ENCODE measurements around the gene KCNH3.

Gene KCNH3

DNA sequence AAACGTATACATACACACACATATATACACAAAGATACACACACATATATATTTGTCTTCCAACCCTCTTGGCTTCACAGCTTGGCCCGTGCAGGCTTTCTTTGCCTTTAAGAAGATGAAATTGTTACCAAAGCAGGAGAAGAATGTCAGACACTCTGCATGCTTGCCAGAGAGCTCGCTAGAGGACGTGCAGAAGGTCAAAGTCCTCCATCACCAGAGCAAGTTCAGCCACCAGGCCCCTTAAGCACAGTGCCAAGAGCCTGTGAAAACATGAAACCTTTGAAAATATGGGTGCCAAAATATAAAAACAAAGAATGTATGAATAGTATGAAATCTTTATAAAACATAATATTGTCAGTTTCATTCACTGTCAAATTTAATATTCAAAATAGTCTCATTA is 44.0 kb downstream of the KCNH3 start:
- TF ChIP-seq POLR2AphosphoS5 (IDR thresholded peaks at IDR 0.05; ENCODE audit: low read depth) (no peak), GABPA (IDR thresholded peaks at IDR 0.05; ENCODE audit: low read depth) (no peak), SPI1 (IDR thresholded peaks at IDR 0.05; ENCODE audit: borderline replicate concordance, low read depth) (no peak)
- TF ChIP-seq, protein P1, sequence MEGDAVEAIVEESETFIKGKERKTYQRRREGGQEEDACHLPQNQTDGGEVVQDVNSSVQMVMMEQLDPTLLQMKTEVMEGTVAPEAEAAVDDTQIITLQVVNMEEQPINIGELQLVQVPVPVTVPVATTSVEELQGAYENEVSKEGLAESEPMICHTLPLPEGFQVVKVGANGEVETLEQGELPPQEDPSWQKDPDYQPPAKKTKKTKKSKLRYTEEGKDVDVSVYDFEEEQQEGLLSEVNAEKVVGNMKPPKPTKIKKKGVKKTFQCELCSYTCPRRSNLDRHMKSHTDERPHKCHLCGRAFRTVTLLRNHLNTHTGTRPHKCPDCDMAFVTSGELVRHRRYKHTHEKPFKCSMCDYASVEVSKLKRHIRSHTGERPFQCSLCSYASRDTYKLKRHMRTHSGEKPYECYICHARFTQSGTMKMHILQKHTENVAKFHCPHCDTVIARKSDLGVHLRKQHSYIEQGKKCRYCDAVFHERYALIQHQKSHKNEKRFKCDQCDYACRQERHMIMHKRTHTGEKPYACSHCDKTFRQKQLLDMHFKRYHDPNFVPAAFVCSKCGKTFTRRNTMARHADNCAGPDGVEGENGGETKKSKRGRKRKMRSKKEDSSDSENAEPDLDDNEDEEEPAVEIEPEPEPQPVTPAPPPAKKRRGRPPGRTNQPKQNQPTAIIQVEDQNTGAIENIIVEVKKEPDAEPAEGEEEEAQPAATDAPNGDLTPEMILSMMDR (IDR thresholded peaks at IDR 0.05; ENCODE audit: insufficient read depth, low read length), result no peak
- TF ChIP-seq, protein P2, sequence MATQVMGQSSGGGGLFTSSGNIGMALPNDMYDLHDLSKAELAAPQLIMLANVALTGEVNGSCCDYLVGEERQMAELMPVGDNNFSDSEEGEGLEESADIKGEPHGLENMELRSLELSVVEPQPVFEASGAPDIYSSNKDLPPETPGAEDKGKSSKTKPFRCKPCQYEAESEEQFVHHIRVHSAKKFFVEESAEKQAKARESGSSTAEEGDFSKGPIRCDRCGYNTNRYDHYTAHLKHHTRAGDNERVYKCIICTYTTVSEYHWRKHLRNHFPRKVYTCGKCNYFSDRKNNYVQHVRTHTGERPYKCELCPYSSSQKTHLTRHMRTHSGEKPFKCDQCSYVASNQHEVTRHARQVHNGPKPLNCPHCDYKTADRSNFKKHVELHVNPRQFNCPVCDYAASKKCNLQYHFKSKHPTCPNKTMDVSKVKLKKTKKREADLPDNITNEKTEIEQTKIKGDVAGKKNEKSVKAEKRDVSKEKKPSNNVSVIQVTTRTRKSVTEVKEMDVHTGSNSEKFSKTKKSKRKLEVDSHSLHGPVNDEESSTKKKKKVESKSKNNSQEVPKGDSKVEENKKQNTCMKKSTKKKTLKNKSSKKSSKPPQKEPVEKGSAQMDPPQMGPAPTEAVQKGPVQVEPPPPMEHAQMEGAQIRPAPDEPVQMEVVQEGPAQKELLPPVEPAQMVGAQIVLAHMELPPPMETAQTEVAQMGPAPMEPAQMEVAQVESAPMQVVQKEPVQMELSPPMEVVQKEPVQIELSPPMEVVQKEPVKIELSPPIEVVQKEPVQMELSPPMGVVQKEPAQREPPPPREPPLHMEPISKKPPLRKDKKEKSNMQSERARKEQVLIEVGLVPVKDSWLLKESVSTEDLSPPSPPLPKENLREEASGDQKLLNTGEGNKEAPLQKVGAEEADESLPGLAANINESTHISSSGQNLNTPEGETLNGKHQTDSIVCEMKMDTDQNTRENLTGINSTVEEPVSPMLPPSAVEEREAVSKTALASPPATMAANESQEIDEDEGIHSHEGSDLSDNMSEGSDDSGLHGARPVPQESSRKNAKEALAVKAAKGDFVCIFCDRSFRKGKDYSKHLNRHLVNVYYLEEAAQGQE (IDR thresholded peaks at IDR 0.05; ENCODE audit: insufficient replicate concordance, low read depth), result no peak
- DNase-seq (ENCODE audit: low read depth in 1 of 2, low spot score in 1 of 2), result no peak
- Histone ChIP-seq H3K4me3 (replicated peaks; ENCODE audit: insufficient read depth, low read length) (no peak overlapping the region), H3K27ac (replicated peaks) (no peak overlapping the region), H3K27me3 (ENCODE audit: insufficient read depth, poor library complexity, severe bottlenecking) (no peaks in the 10 kb centered on the region)

DNA sequence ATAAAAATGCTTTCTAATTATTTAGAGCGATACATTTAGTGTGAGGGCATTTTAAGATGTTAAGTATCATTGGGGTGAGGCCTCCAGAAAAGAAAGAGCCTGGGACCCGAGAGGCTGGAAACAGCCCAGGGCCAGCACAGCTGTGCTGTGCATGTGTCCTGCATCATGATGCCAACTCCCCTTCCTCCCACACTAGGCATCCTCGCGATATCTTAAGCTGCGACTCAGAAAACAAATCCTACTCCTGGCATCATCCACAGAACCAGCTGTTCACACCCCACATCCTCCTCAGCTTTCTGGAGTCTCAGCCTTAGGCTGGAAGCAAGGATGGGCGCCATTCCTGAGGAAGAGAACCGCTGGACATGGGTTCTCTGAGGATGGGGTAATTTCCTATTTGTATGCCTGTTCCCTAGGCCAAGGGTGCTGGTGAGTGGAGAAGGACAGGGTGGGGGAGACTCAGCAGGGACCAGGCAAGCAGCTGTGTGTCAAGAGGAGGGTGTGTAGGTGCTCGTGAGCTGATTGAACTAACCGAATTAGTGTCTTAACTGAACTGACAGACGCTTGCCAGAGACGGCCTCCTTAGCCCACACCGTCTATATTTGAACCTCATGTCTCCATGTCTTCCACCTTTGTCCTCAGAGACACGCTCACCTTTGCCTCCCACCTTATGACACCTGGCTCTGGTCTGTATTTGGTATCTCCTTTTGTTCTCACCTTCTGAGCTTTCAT is 44.7 kb downstream of the KCNH3 start:
- no peak for TF ChIP-seq POLR2AphosphoS5 (IDR thresholded peaks at IDR 0.05; ENCODE audit: low read depth)
- TF ChIP-seq, protein P1 (IDR thresholded peaks at IDR 0.05; ENCODE audit: insufficient read depth, low read length), result no peak
- TF ChIP-seq GABPA (IDR thresholded peaks at IDR 0.05; ENCODE audit: low read depth), result no peak
- TF ChIP-seq, protein P2 (IDR thresholded peaks at IDR 0.05; ENCODE audit: insufficient replicate concordance, low read depth), result no peak
- no peak for TF ChIP-seq SPI1 (IDR thresholded peaks at IDR 0.05; ENCODE audit: borderline replicate concordance, low read depth)
- H3K4me3 ChIP-seq (replicated peaks; ENCODE audit: insufficient read depth, low read length), result no peak overlapping the region
- H3K27ac ChIP-seq (replicated peaks), result no peak overlapping the region
- no peaks in the 10 kb centered on the region for H3K27me3 ChIP-seq (ENCODE audit: insufficient read depth, poor library complexity, severe bottlenecking)
- no peak for DNase-seq (ENCODE audit: low read depth in 1 of 2, low spot score in 1 of 2)

DNA sequence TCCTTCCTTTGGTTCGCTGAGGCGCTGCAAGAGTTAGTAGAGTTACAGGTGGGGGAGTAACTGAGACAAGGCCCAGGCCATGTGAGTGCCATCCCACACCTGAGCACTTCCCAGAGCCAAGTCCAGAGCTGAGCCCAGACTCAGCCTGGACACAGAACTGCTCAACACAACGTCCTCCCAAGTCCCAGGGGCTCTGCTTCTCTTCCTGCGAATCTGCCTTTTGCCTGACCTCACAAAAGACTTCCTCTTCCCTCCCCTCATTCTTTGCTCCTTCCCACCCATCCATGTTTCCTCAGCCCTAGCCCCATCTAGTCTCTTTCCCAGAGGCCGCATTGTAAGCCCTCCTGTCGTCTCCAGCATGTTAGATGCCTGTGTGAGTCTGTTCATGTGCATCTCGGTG is 45.8 kb downstream of the KCNH3 start:
- DNase-seq (ENCODE audit: low read depth in 1 of 2, low spot score in 1 of 2), result no peak
- Histone ChIP-seq H3K27ac (replicated peaks) (no peak overlapping the region), H3K27me3 (ENCODE audit: insufficient read depth, poor library complexity, severe bottlenecking) (no peaks in the 10 kb centered on the region), H3K4me3 (replicated peaks; ENCODE audit: insufficient read depth, low read length) (no peak overlapping the region)
- TF ChIP-seq GABPA (IDR thresholded peaks at IDR 0.05; ENCODE audit: low read depth), result no peak
- TF ChIP-seq, protein P2 (IDR thresholded peaks at IDR 0.05; ENCODE audit: insufficient replicate concordance, low read depth), result no peak
- TF ChIP-seq, protein P1 (IDR thresholded peaks at IDR 0.05; ENCODE audit: insufficient read depth, low read length), result no peak
- TF ChIP-seq SPI1 (IDR thresholded peaks at IDR 0.05; ENCODE audit: borderline replicate concordance, low read depth), result no peak
- TF ChIP-seq POLR2AphosphoS5 (IDR thresholded peaks at IDR 0.05; ENCODE audit: low read depth), result no peak
